Stimulated activated effector memory CD8-positive, alpha-beta T cell treated with anti-CD3 and anti-CD28 coated beads, Interleukin-12 subunit alpha, Interleukin-12 subunit beta, amount 100 ng/mL, for 72 hours (primary cell): Measurements from ENCODE around the gene BMPR1B.

ENCODE experiments used
- ATAC-seq: fragments of 150-1000 bp; cut with Tn5 transposase; 2 replicates; pipeline ENCODE4 v1.10.0; 2021
- DNase-seq, 2 donors: peaks; one replicate each; pipeline ENCODE4 v3.0.0; 2021 to 2022; ENCODE audit warnings: low spot score in 2 of 2
- H3K27ac Mint-ChIP-seq: one replicate; pipeline ENCODE4 v1.8.0; 2022; ENCODE audit warnings: mild to moderate bottlenecking, mixed read lengths
- H3K36me3 Mint-ChIP-seq: one replicate; pipeline ENCODE4 v1.8.0; 2022; ENCODE audit warnings: mild to moderate bottlenecking, mixed read lengths
- H3K4me1 Mint-ChIP-seq: one replicate; pipeline ENCODE4 v1.8.0; 2022; ENCODE audit warnings: mixed read lengths
- H3K4me3 Mint-ChIP-seq: one replicate; pipeline ENCODE4 v1.8.0; 2022; ENCODE audit warnings: mild to moderate bottlenecking, mixed read lengths
- H3K9me3 Mint-ChIP-seq: one replicate; pipeline ENCODE4 v1.8.0; 2022; ENCODE audit warnings: mixed read lengths

BMPR1B gene

DNA sequence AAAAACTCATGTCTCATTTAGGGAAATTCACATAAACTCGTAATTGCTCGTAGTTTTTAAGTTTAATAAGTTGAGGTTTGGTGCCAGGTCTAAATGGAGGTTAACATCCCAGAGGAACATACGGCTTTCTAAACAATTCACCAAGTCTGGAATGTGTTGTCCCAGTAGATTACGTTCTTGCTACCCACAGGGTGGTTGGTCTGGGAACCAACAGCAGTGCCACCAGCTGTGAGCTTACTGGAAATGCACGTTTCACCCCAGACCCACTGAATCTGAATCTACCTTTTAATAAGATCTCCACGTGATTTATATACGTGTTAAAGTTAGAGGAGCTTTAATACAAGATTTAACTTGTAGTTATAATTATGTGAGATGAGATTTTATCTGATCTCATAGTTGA, 134.3 kb downstream of the BMPR1B start:
- Mint-ChIP-seq H3K4me3 (no peak overlapping the region), H3K36me3 (no peaks in the 10 kb centered on the region), H3K9me3 (no peaks in the 10 kb centered on the region), H3K27ac (no peak overlapping the region), H3K4me1 (no peaks in the 10 kb centered on the region)
- DNase-seq: no peak
- no peak for ATAC-seq

DNA sequence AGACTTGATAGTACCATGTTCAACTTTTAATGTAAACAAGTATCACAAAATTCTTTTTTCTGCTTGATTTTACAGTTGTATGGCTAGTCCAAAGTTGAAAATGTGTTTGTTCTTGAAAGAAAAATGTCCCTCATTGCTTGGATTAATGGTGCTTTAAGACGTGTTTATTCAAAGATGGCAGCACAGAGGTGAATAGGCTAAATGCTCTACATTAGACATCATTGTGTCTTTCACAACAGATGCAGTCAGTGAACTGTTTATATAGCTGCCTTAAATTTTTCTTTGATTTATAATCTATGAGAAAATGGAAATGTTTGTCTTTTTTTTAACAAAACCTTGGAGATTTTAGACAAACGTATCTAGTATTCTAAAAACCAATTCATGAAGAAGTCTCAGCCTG, 137.3 kb downstream of the BMPR1B start:
- DNase-seq (no peak), ATAC-seq (no peak)
- Mint-ChIP-seq H3K4me3 (no peak overlapping the region), H3K9me3 (no peaks in the 10 kb centered on the region), H3K4me1 (no peaks in the 10 kb centered on the region), H3K36me3 (no peaks in the 10 kb centered on the region), H3K27ac (no peak overlapping the region)

DNA sequence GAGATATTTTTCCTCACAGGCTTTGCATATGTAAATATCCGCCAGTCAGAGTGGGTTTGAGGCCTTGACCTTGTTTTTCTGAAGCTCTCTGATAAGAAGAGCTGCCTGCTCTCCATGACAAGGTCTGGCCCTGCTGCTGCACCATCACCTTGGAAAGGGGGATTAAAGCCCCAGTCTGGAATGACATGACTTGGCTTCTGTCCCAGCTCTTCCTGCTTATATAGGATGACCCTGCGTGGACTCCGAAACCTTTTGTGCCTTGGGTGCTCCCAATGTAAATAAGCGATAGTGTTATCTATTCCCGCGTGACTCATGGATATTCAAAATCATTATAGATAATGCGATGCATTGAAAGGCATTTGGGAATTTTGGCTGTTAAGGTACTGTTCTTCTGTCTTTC, 139.3 kb downstream of the BMPR1B start:
- H3K4me1 Mint-ChIP-seq: no peaks in the 10 kb centered on the region
- no peak for ATAC-seq
- no peak overlapping the region for H3K4me3 Mint-ChIP-seq
- no peak for DNase-seq
- H3K27ac Mint-ChIP-seq: no peak overlapping the region
- H3K9me3 Mint-ChIP-seq: no peaks in the 10 kb centered on the region
- H3K36me3 Mint-ChIP-seq: no peaks in the 10 kb centered on the region

DNA sequence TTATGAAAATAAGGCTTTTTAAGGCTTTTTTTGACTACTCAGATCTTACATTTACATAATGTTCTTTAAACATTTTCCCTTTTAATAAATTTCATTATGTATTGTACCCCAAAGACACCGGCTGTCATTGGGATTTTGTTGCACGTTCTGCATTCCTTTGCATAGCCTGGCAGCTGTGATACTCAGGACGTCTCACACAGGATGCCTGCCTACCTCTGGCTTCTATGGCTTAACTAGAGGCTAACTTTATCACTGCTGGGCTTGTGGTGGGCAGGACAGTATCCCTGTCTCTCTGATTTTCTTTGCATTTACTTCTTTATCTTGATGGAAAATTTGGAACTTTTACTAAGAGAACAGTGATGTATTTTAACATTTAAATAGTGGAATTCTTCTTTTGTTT, 147.8 kb downstream of the BMPR1B start:
- Mint-ChIP-seq H3K27ac (no peak overlapping the region), H3K4me3 (no peak overlapping the region), H3K36me3 (no peaks in the 10 kb centered on the region), H3K4me1 (no peaks in the 10 kb centered on the region), H3K9me3 (no peaks in the 10 kb centered on the region)
- no peak for ATAC-seq
- DNase-seq: no peak

DNA sequence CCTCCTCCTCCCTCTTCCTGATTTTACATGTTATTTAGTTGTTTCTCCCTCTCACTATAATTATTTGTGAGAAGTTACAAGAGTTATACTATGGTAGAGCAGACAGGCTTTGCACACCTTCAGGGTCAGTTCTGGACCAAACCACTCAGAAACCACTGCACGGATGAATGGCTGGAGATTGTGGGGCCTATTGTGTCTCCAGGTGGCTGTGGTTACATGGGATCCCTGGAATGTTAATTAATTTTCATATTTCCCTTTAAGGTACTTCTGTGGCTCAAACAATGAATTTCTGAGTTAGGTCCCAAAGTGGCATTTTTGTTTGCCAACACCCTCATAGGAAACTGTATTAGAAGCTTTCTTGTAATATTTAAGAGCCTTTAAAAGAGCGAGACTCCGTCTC, 151.9 kb downstream of the BMPR1B start:
- peaks cover 2% of the 10 kb centered on the region for H3K9me3 Mint-ChIP-seq
- H3K27ac Mint-ChIP-seq: no peak overlapping the region
- ATAC-seq (no peak), DNase-seq (no peak)
- no peak overlapping the region for H3K4me3 Mint-ChIP-seq
- no peaks in the 10 kb centered on the region for H3K36me3 Mint-ChIP-seq
- H3K4me1 Mint-ChIP-seq: no peaks in the 10 kb centered on the region

DNA sequence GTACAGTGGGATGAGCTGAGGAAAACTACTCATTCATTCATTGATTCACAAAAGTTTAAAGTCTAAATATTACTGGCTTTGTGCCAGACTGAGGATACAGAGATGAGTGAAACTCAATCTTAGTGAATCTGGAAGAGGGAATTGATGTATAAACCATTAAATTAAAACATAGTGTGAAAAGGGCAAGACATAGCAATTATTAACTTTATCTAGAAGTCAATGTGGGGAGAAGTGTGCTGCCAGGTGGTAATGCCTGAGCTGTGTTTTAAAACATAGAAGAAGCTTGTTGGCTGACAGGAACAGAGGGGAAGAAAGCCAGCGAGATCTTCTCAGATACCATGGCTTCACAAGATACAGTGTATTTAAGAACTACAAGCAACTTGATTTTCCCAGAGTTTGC, 153.4 kb downstream of the BMPR1B start:
- H3K36me3 Mint-ChIP-seq: no peaks in the 10 kb centered on the region
- H3K9me3 Mint-ChIP-seq: peaks cover 6% of the 10 kb centered on the region
- H3K4me3 Mint-ChIP-seq: no peak overlapping the region
- ATAC-seq (no peak), DNase-seq (no peak)
- no peak overlapping the region for H3K27ac Mint-ChIP-seq
- H3K4me1 Mint-ChIP-seq: no peaks in the 10 kb centered on the region

DNA sequence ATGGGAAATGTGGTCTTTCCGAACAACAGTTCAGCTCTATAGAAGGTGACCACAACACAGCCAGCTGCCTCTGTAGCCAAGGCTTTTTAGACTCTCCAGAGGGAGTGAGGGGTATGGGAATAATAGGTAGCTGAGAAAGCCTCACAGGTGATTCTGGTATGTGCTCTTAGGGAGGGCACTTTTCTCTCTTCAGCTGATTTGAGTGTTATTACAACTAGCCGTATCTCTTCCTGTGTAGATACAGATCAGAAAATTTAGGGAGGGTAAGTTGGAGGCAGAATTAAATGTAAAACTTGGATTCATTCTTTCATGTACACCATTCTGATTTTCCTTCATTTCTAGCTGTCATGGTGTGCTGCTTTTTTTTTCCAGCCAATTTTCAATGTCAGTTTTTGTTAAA, 154.9 kb downstream of the BMPR1B start:
- Mint-ChIP-seq H3K27ac (no peak overlapping the region), H3K9me3 (peaks cover 7% of the 10 kb centered on the region), H3K4me1 (no peaks in the 10 kb centered on the region), H3K4me3 (no peak overlapping the region), H3K36me3 (no peaks in the 10 kb centered on the region)
- ATAC-seq: no peak
- no peak for DNase-seq

DNA sequence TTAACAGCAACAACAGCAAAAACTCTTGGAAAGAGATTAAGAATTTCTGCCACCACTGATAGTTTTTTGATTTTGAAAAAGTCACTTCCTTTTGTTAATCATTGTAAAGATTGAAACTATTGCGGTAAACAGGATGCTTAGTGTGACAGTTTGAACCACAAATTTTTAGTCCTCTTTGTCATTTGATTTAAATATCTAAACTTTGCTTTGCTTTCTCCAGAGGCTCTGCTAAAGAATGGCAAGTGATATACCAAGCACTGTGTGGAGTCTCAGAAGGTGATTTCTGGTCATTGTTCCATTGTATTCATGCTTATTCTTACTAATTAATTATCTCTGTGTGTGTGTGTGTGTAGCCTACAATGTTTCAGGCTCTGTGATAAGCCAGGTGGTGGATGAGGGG, 155.6 kb downstream of the BMPR1B start:
- ATAC-seq (no peak), DNase-seq (no peak)
- Mint-ChIP-seq H3K4me3 (no peak overlapping the region), H3K4me1 (no peaks in the 10 kb centered on the region), H3K9me3 (peaks cover 7% of the 10 kb centered on the region), H3K27ac (no peak overlapping the region), H3K36me3 (no peaks in the 10 kb centered on the region)

DNA sequence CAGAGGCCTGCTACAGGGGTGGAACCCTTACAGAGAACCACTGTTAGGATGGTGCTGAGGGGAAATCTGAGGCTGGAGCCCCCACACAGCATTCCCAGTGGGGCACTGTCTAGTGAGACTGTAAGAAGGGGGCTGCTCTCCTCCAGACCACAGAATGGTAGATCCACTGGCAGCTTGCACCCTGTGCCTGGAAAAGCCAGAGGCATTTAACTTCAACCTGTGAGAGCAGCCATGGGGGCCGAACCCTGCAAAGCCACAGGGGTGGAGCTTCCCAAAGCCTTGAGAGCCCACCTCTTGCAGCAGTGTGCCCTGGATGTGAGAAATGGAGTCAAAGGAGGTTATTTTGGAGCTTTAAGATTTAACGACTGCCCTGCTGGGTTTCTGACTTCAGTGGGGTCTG, 159.4 kb downstream of the BMPR1B start:
- Mint-ChIP-seq H3K4me1 (no peaks in the 10 kb centered on the region), H3K27ac (no peak overlapping the region), H3K36me3 (no peaks in the 10 kb centered on the region), H3K4me3 (no peak overlapping the region), H3K9me3 (peaks cover 10% of the 10 kb centered on the region)
- peak; percentile 24 for ATAC-seq
- no peak for DNase-seq

DNA sequence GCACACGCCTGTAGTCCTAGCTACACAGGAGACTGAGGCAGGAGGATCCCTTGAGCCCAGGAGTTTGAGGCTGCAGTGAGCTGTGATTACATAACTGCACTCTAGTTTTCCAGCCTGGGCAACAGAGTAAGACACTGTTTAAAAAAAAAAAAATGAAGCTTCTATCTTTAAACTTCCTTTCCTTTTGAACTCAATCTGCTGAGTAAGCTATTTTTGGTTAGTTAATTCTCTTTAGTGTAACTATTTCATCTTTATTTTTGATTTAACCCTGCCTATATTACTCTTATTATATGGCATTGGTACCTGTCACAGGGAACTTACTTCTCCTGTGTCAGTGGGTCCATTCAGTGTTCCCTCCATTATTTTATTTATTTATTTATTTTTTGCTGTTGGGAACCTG, 160.8 kb downstream of the BMPR1B start:
- peaks cover 10% of the 10 kb centered on the region for H3K9me3 Mint-ChIP-seq
- no peak overlapping the region for H3K27ac Mint-ChIP-seq
- DNase-seq: no peak
- H3K36me3 Mint-ChIP-seq: no peaks in the 10 kb centered on the region
- no peak overlapping the region for H3K4me3 Mint-ChIP-seq
- no peak for ATAC-seq
- H3K4me1 Mint-ChIP-seq: no peaks in the 10 kb centered on the region

DNA sequence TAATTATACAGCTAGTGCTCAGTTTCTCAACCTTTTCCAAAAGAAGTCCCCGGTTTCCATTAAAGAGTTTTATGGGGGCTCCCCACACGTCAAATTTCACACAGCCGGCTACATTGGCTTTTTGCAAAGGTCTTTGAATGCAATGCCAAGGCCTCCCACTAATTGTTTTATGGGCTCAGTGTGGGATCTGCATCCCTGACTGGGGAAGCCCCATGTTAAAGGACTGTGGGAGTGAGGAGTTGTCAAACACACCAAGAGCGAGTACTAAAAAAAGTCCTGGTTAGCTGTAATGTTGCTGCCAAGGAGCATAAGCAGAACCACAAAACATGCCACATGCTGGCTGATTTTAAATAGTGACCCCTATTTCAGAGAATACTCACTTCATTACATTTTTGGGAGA, 162.6 kb downstream of the BMPR1B start:
- Mint-ChIP-seq H3K4me1 (no peaks in the 10 kb centered on the region), H3K4me3 (no peak overlapping the region), H3K36me3 (no peaks in the 10 kb centered on the region), H3K27ac (no peak overlapping the region), H3K9me3 (peaks cover 8% of the 10 kb centered on the region)
- ATAC-seq (no peak), DNase-seq (no peak)

DNA sequence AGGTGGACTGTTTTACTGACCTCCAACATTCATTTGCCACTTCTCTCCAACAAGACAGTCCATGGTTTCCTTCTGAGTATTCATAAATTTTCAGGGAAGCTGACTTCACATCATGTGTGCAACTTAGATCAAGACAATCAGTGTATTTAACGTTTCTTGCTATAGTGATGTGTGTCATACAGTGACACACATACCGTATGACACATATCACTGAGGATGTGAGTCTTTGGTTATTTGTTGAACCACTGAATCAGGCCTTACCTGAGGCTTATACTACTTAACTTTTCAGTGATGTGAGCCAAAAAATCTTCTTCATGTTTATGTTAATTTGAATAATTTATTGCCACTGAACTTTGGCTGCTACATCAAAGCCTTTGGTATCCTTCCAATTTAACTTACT, 166.8 kb downstream of the BMPR1B start:
- ATAC-seq (no peak), DNase-seq (no peak)
- no peak overlapping the region for H3K4me3 Mint-ChIP-seq
- no peaks in the 10 kb centered on the region for H3K4me1 Mint-ChIP-seq
- H3K27ac Mint-ChIP-seq: no peak overlapping the region
- peaks cover 8% of the 10 kb centered on the region for H3K9me3 Mint-ChIP-seq
- H3K36me3 Mint-ChIP-seq: no peaks in the 10 kb centered on the region

DNA sequence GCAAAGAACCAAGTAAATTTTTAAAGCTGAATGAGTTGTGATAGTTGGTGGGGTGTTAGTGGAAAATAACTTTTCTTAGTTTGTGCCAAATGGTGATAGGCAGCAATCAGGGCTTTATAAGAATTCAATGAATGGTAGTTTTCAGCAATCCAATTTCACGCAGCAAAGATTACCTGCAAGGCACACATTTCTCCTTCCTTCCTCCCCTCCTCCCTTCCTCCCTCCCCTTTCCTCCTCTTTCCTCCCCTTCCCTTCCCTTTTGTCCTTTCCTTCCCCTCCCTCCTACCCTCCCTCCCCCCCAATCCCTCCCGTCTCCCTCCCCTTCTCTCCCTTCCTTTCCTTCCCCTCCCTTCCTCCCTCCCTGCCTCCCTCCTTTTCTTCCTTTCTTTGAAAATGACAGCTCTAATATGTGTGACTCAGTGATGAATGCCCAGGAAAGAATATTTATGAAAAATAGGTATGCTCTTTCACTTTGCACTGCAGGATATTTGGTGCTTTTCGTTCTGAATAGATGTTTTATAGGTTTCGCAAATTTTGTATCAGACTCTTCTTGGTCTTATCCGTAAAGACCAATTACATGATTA, 168.1 kb downstream of the BMPR1B start:
- no peak for DNase-seq
- Mint-ChIP-seq H3K9me3 (peaks cover 11% of the 10 kb centered on the region), H3K36me3 (no peaks in the 10 kb centered on the region), H3K4me3 (no peak overlapping the region), H3K27ac (no peak overlapping the region), H3K4me1 (no peaks in the 10 kb centered on the region)
- no peak for ATAC-seq

DNA sequence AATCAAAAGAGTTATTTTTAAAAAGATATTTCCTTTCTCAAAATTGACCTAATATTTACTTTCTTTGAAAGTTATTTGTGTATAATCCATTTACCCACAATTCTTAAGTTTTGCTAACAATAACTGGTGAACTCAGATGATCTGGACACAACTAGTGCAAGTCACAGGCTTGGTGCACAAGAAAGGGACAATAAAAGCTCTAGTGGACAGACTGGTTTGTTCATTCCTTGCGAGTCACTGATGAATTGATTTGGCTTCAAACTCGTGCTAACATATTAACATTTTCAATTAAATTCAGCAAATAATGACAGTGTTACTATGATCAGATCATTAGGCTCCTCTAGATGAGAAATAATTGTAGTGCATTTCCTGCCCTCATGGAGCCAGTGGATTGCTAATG, 169.2 kb downstream of the BMPR1B start:
- no peak for DNase-seq
- Mint-ChIP-seq H3K4me1 (no peaks in the 10 kb centered on the region), H3K36me3 (no peaks in the 10 kb centered on the region), H3K4me3 (no peak overlapping the region), H3K27ac (no peak overlapping the region), H3K9me3 (peaks cover 8% of the 10 kb centered on the region)
- ATAC-seq: no peak

DNA sequence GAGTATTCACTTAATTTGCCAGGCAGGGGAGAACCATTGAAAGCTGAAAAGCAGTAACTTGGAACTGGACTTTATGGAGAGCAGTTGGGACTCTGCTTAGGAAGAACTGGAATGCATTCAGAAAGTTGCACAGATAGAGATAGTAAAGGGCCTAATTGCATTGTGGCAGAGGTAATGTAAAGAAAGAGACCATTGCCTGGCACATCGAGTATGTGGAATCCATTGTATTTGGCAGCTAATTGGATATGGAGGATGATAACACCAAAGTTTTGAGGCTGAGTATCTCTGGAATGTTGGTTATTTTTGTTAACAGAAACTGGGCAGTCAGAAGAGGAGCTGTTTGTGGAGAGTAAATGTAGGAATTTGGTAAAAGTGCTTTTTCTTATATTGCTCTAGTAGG, 169.9 kb downstream of the BMPR1B start:
- H3K36me3 Mint-ChIP-seq: no peaks in the 10 kb centered on the region
- H3K4me1 Mint-ChIP-seq: no peaks in the 10 kb centered on the region
- ATAC-seq (no peak), DNase-seq (no peak)
- H3K27ac Mint-ChIP-seq: no peak overlapping the region
- H3K4me3 Mint-ChIP-seq: no peak overlapping the region
- peaks cover 8% of the 10 kb centered on the region for H3K9me3 Mint-ChIP-seq

DNA sequence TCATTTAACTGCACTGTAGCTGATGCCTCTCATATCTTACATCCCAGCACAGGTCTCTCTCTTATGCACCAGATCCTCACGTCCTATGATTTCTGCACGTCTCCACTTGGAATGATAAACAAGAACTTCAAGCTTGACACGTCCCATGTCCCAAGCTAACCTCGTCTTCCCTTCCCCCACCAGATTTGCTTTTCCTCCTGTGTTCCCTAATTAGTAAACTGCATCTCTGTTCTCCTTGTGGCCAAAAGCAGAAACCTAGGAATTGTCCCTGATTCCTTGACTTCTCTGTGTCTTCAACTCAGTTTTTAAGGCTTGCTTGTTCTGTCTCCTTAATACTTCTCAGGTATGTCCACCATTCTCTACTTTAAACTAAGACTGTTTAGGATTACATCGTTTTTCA, 171.9 kb downstream of the BMPR1B start:
- Mint-ChIP-seq H3K4me3 (no peak overlapping the region), H3K9me3 (peaks cover 8% of the 10 kb centered on the region), H3K27ac (no peak overlapping the region)

DNA sequence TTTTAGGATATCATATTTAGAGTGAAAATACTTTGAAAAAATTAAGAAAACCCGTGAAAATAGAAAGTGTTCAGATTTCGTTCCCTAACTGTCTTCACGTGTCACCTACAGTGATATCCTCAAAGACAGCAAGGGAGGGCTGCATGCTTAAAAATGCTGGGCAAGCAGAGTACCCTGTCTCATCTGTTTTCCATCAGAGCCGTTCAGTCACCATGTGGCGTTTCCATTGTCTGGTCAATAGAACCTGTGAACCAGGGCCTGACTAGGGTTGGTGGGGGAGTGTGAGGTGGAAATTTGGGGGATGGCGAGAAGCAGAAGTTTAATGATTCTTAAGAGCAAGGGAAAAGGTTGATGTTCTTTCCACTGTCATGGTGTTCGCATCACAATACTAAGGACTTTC, 173.9 kb downstream of the BMPR1B start:
- DNase-seq: no peak
- no peak for ATAC-seq
- no peaks in the 10 kb centered on the region for H3K4me1 Mint-ChIP-seq
- no peaks in the 10 kb centered on the region for H3K36me3 Mint-ChIP-seq
- no peak overlapping the region for H3K27ac Mint-ChIP-seq
- H3K9me3 Mint-ChIP-seq: peaks cover 5% of the 10 kb centered on the region
- H3K4me3 Mint-ChIP-seq: no peak overlapping the region

More for the DNA sequence above, 171.9 kb downstream of the BMPR1B start:
- no peaks in the 10 kb centered on the region for H3K4me1 Mint-ChIP-seq
- ATAC-seq (no peak), DNase-seq (no peak)
- no peaks in the 10 kb centered on the region for H3K36me3 Mint-ChIP-seq
